ENCODE data around the gene GNPTG.
"Not testable (repeated sequence)": the region's sequence is repeated elsewhere in the genome, so short reads cannot be mapped to it uniquely, and the experiment has no call there.

GNPTG gene

GRCh38 chr16:1322407-1322806 lies 29.3 kb upstream of the GNPTG start:
- no peaks in the 10 kb centered on the region for H3K4me1 ChIP-seq (ENCODE audit: insufficient read depth, low read length)
- H3K27me3 ChIP-seq (ENCODE audit: insufficient read depth, low read length): no peaks in the 10 kb centered on the region
- H3K9me3 ChIP-seq (ENCODE audit: insufficient read depth, low read depth, low read length): no peaks in the 10 kb centered on the region
- peaks cover 72% of the 10 kb centered on the region for H3K36me3 ChIP-seq (ENCODE audit: insufficient read depth, low read depth, low read length)
- no peak overlapping the region for H3K27ac ChIP-seq (ENCODE audit: low read length)
- H3K4me3 ChIP-seq (ENCODE audit: low read length): no peak overlapping the region
- no peak overlapping the region for H3K9ac ChIP-seq (ENCODE audit: low read depth, low read length)

GRCh38 chr16:1323296-1324239 lies 28.2 kb upstream of the GNPTG start:
- Histone ChIP-seq H3K9me3 (ENCODE audit: insufficient read depth, low read depth, low read length) (no peaks in the 10 kb centered on the region), H3K36me3 (ENCODE audit: insufficient read depth, low read depth, low read length) (peaks cover 60% of the 10 kb centered on the region), H3K4me1 (ENCODE audit: insufficient read depth, low read length) (no peaks in the 10 kb centered on the region), H3K27ac (ENCODE audit: low read length) (no peak overlapping the region), H3K9ac (ENCODE audit: low read depth, low read length) (no peak overlapping the region), H3K4me3 (ENCODE audit: low read length) (no peak overlapping the region), H3K27me3 (ENCODE audit: insufficient read depth, low read length) (no peaks in the 10 kb centered on the region)

- Histone ChIP-seq H3K27ac (ENCODE audit: low read length) (no peak overlapping the region), H3K4me3 (ENCODE audit: low read length) (no peak overlapping the region), H3K9me3 (ENCODE audit: insufficient read depth, low read depth, low read length) (no peaks in the 10 kb centered on the region), H3K36me3 (ENCODE audit: insufficient read depth, low read depth, low read length) (peaks cover 52% of the 10 kb centered on the region), H3K27me3 (ENCODE audit: insufficient read depth, low read length) (no peaks in the 10 kb centered on the region), H3K4me1 (ENCODE audit: insufficient read depth, low read length) (no peaks in the 10 kb centered on the region), H3K9ac (ENCODE audit: low read depth, low read length) (no peak overlapping the region)
Observed at GRCh38 chr16:1324286-1324826, 27.4 kb upstream of the GNPTG start.

- H3K4me3 ChIP-seq (ENCODE audit: low read length): no peak overlapping the region
- no peak overlapping the region for H3K9ac ChIP-seq (ENCODE audit: low read depth, low read length)
- H3K27ac ChIP-seq (ENCODE audit: low read length): no peak overlapping the region
- H3K4me1 ChIP-seq (ENCODE audit: insufficient read depth, low read length): no peaks in the 10 kb centered on the region
- peaks cover 43% of the 10 kb centered on the region for H3K36me3 ChIP-seq (ENCODE audit: insufficient read depth, low read depth, low read length)
- H3K27me3 ChIP-seq (ENCODE audit: insufficient read depth, low read length): no peaks in the 10 kb centered on the region
- H3K9me3 ChIP-seq (ENCODE audit: insufficient read depth, low read depth, low read length): peaks cover 4% of the 10 kb centered on the region; the same call in 1 of the 2 replicates
Observed at GRCh38 chr16:1325261-1325660, 26.5 kb upstream of the GNPTG start.

- H3K36me3 ChIP-seq (ENCODE audit: insufficient read depth, low read depth, low read length): peaks cover 38% of the 10 kb centered on the region
- H3K27me3 ChIP-seq (ENCODE audit: insufficient read depth, low read length): no peaks in the 10 kb centered on the region
- peaks cover 6% of the 10 kb centered on the region; the same call in 1 of the 2 replicates for H3K9me3 ChIP-seq (ENCODE audit: insufficient read depth, low read depth, low read length)
- H3K4me1 ChIP-seq (ENCODE audit: insufficient read depth, low read length): no peaks in the 10 kb centered on the region
- no peak overlapping the region for H3K4me3 ChIP-seq (ENCODE audit: low read length)
- H3K9ac ChIP-seq (ENCODE audit: low read depth, low read length): no peak overlapping the region
- H3K27ac ChIP-seq (ENCODE audit: low read length): no peak overlapping the region
Observed at GRCh38 chr16:1325673-1326371, 25.9 kb upstream of the GNPTG start.

GRCh38 chr16:1326391-1326790 lies 25.3 kb upstream of the GNPTG start:
- no peak overlapping the region for H3K9ac ChIP-seq (ENCODE audit: low read depth, low read length)

GRCh38 chr16:1326946-1327618 lies 24.6 kb upstream of the GNPTG start:
- Histone ChIP-seq H3K4me3 (ENCODE audit: low read length) (no peak overlapping the region), H3K36me3 (ENCODE audit: insufficient read depth, low read depth, low read length) (peaks cover 26% of the 10 kb centered on the region), H3K4me1 (ENCODE audit: insufficient read depth, low read length) (peaks cover 2% of the 10 kb centered on the region; the same call in 1 of the 2 replicates), H3K9me3 (ENCODE audit: insufficient read depth, low read depth, low read length) (peaks cover 6% of the 10 kb centered on the region; the same call in 1 of the 2 replicates), H3K27ac (ENCODE audit: low read length) (no peak overlapping the region), H3K9ac (ENCODE audit: low read depth, low read length) (no peak overlapping the region), H3K27me3 (ENCODE audit: insufficient read depth, low read length) (peaks cover 10% of the 10 kb centered on the region)

More at GRCh38 chr16:1326391-1326790, 25.3 kb upstream of the GNPTG start:
- Histone ChIP-seq H3K27ac (ENCODE audit: low read length) (no peak overlapping the region), H3K9me3 (ENCODE audit: insufficient read depth, low read depth, low read length) (peaks cover 6% of the 10 kb centered on the region; the same call in 1 of the 2 replicates), H3K4me3 (ENCODE audit: low read length) (no peak overlapping the region), H3K36me3 (ENCODE audit: insufficient read depth, low read depth, low read length) (peaks cover 32% of the 10 kb centered on the region), H3K27me3 (ENCODE audit: insufficient read depth, low read length) (peaks cover 3% of the 10 kb centered on the region; the same call in 1 of the 2 replicates), H3K4me1 (ENCODE audit: insufficient read depth, low read length) (no peaks in the 10 kb centered on the region)

GRCh38 chr16:1327619-1327947 lies 24.1 kb upstream of the GNPTG start:
- H3K4me3 ChIP-seq (ENCODE audit: low read length): no peak overlapping the region
- peaks cover 22% of the 10 kb centered on the region for H3K36me3 ChIP-seq (ENCODE audit: insufficient read depth, low read depth, low read length)
- no peak overlapping the region for H3K9ac ChIP-seq (ENCODE audit: low read depth, low read length)
- H3K9me3 ChIP-seq (ENCODE audit: insufficient read depth, low read depth, low read length): peaks cover 6% of the 10 kb centered on the region; the same call in 1 of the 2 replicates
- H3K27me3 ChIP-seq (ENCODE audit: insufficient read depth, low read length): peaks cover 15% of the 10 kb centered on the region
- peaks cover 5% of the 10 kb centered on the region; the same call in 1 of the 2 replicates for H3K4me1 ChIP-seq (ENCODE audit: insufficient read depth, low read length)
- H3K27ac ChIP-seq (ENCODE audit: low read length): no peak overlapping the region

GRCh38 chr16:1328136-1328535 lies 23.6 kb upstream of the GNPTG start:
- Histone ChIP-seq H3K36me3 (ENCODE audit: insufficient read depth, low read depth, low read length) (peaks cover 20% of the 10 kb centered on the region), H3K27me3 (ENCODE audit: insufficient read depth, low read length) (peaks cover 20% of the 10 kb centered on the region)
- H3K27ac ChIP-seq (ENCODE audit: low read length); H3K4me1 ChIP-seq (ENCODE audit: insufficient read depth, low read length); H3K9ac ChIP-seq (ENCODE audit: low read depth, low read length); H3K4me3 ChIP-seq (ENCODE audit: low read length); H3K9me3 ChIP-seq (ENCODE audit: insufficient read depth, low read depth, low read length): not testable (repeated sequence)

GRCh38 chr16:1328961-1329360 lies 22.8 kb upstream of the GNPTG start:
- H3K27ac ChIP-seq (ENCODE audit: low read length); H3K9me3 ChIP-seq (ENCODE audit: insufficient read depth, low read depth, low read length); H3K4me1 ChIP-seq (ENCODE audit: insufficient read depth, low read length); H3K4me3 ChIP-seq (ENCODE audit: low read length); H3K9ac ChIP-seq (ENCODE audit: low read depth, low read length): not testable (repeated sequence)
- Histone ChIP-seq H3K36me3 (ENCODE audit: insufficient read depth, low read depth, low read length) (peaks cover 12% of the 10 kb centered on the region; the same call in 1 of the 2 replicates), H3K27me3 (ENCODE audit: insufficient read depth, low read length) (peaks cover 29% of the 10 kb centered on the region)

- Histone ChIP-seq H3K4me3 (ENCODE audit: low read length) (no peak overlapping the region), H3K4me1 (ENCODE audit: insufficient read depth, low read length) (peaks cover 5% of the 10 kb centered on the region; the same call in 1 of the 2 replicates), H3K9ac (ENCODE audit: low read depth, low read length) (no peak overlapping the region), H3K27ac (ENCODE audit: low read length) (no peak overlapping the region), H3K9me3 (ENCODE audit: insufficient read depth, low read depth, low read length) (peaks cover 6% of the 10 kb centered on the region; the same call in 1 of the 2 replicates), H3K27me3 (ENCODE audit: insufficient read depth, low read length) (peaks cover 43% of the 10 kb centered on the region), H3K36me3 (ENCODE audit: insufficient read depth, low read depth, low read length) (no peaks in the 10 kb centered on the region)
Observed at GRCh38 chr16:1330260-1330914, 21.3 kb upstream of the GNPTG start.

Data from iPS-20b (cell line).